Activated T-cell treated with anti-CD3 and anti-CD28 coated beads, Interleukin-2, amount 50 U/mL, for 24 hours (primary cell): ENCODE results near the gene ISYNA1.
A peak's percentile ranks its signal among the peaks of the same experiment; 100 is the strongest.

ENCODE experiments used
- DNase-seq: peaks from one replicate; pipeline ENCODE4 v3.0.0-alpha.2; 2020
- H3K27ac Mint-ChIP-seq: 2 replicates; pipeline ENCODE4 v1.8.0; 2020; ENCODE audit warnings: mild to moderate bottlenecking, mixed read lengths
- H3K27me3 Mint-ChIP-seq: 2 replicates; pipeline ENCODE4 v1.8.0; 2020; ENCODE audit warnings: mixed read lengths
- H3K36me3 Mint-ChIP-seq: 2 replicates; pipeline ENCODE4 v1.8.0; 2020; ENCODE audit warnings: low read depth, mixed read lengths
- H3K4me1 Mint-ChIP-seq: 2 replicates; pipeline ENCODE4 v1.8.0; 2020; ENCODE audit warnings: low read depth, mixed read lengths
- H3K4me3 Mint-ChIP-seq: 2 replicates; pipeline ENCODE4 v1.8.0; 2020; ENCODE audit warnings: mild to moderate bottlenecking, moderate library complexity, mixed read lengths
- H3K9me3 Mint-ChIP-seq: 2 replicates; pipeline ENCODE4 v1.8.0; 2020; ENCODE audit warnings: mixed read lengths

ISYNA1 gene

GRCh38 chr19:18474366-18474887, 36.5 kb upstream of the ISYNA1 start:
- Mint-ChIP-seq H3K36me3 (peaks cover 33% of the 10 kb centered on the region), H3K27me3 (no peaks in the 10 kb centered on the region), H3K4me1 (peaks cover 56% of the 10 kb centered on the region), H3K27ac (peak overlapping the region; percentile 60), H3K4me3 (no peak overlapping the region), H3K9me3 (no peaks in the 10 kb centered on the region)
- DNase-seq: no peak

- Mint-ChIP-seq H3K4me3 (no peak overlapping the region), H3K27ac (peak overlapping the region; percentile 60), H3K9me3 (no peaks in the 10 kb centered on the region), H3K36me3 (peaks cover 35% of the 10 kb centered on the region), H3K27me3 (no peaks in the 10 kb centered on the region), H3K4me1 (peaks cover 51% of the 10 kb centered on the region)
- no peak for DNase-seq
Measured at GRCh38 chr19:18473706-18474087, 35.8 kb upstream of the ISYNA1 start.

DNA sequence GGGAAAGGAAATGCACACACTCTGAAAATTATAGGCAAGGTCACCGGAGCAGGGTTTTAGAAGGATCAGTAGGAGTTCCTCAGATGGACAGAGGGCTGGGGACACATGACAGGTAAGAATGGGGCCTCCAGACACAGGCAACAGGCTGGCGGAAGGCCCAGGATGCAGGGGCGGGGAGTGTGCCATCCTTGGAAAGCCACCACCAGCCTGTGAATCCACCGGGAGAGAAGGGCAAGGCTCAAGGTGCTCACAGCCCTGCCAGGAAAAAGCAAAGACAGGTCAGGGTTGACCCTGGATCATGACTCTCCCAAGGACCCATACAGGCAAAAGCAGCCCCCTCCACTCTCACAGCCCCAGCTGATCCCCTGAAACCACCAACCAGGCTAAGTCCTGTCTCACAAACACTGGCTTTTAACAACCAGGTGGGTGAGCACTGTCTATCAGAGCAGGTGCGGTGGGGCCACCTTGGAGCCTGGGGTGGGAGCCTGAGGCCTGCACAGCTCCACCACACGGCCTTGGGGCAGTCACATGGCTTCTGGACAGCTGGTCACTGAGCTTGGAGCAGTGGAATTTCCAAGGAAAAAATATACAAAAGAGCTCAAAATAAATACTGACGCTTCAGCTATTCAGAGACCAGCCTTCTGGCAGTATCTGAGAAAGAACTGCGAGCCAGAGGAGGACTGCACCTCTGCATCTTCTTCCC, 35.2 kb upstream of the ISYNA1 start:
- peaks cover 49% of the 10 kb centered on the region for H3K4me1 Mint-ChIP-seq
- no peaks in the 10 kb centered on the region for H3K27me3 Mint-ChIP-seq

GRCh38 chr19:18470787-18471186, 32.9 kb upstream of the ISYNA1 start:
- Mint-ChIP-seq H3K27ac (no peak overlapping the region), H3K36me3 (peaks cover 35% of the 10 kb centered on the region), H3K4me3 (no peak overlapping the region), H3K27me3 (no peaks in the 10 kb centered on the region), H3K9me3 (no peaks in the 10 kb centered on the region), H3K4me1 (peaks cover 34% of the 10 kb centered on the region)
- no peak for DNase-seq

More for the DNA sequence above, 35.2 kb upstream of the ISYNA1 start:
- no peaks in the 10 kb centered on the region for H3K9me3 Mint-ChIP-seq
- H3K27ac Mint-ChIP-seq: peak overlapping the region; percentile 60
- DNase-seq: no peak
- peaks cover 35% of the 10 kb centered on the region for H3K36me3 Mint-ChIP-seq
- no peak overlapping the region for H3K4me3 Mint-ChIP-seq

DNA sequence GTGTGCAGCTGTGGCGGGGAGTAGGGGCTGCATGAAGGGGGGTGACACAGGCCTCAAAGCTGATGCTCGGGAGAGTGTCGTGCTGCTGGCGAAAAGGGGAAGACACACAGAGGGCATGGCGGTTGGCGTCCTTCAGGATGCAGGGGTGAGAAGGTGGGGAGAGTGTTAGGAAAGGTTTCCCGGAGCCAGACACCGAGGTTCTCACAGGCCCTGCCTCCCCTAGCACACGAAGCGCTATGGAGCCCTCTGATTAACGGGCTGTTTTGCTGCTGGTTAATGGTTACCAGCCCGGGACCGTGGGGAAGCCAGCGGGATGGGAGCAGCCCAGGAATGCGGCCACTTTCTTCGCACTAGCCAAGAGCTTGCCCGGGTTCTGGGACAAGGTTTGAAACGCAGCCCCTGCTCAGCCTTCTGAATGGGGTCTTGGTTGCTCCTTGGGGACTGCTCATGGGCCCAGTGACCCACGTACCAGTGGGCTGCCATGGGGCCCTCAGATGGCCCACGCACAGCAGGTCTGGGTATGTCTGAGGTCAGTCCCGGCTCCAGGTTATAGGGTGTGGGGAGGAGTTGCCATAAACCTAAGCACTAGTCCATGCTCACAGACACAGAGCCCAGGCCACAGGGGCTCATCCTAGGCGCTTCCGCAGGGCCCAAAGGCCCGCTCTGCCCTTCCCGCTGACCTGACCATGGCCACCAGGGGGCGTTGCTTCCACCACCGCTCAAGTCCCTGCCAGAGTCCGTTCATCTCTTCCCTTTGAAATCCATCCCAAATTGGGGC, 31.3 kb upstream of the ISYNA1 start:
- Mint-ChIP-seq H3K36me3 (peaks cover 46% of the 10 kb centered on the region), H3K9me3 (no peaks in the 10 kb centered on the region), H3K4me1 (peaks cover 20% of the 10 kb centered on the region), H3K27me3 (no peaks in the 10 kb centered on the region), H3K27ac (peak overlapping the region; percentile 63), H3K4me3 (no peak overlapping the region)
- DNase-seq: peak; percentile 76

GRCh38 chr19:18468517-18468916, 30.6 kb upstream of the ISYNA1 start:
- Mint-ChIP-seq H3K27ac (peak overlapping the region; percentile 86), H3K4me1 (peaks cover 16% of the 10 kb centered on the region), H3K27me3 (no peaks in the 10 kb centered on the region), H3K4me3 (no peak overlapping the region), H3K36me3 (peaks cover 51% of the 10 kb centered on the region), H3K9me3 (no peaks in the 10 kb centered on the region)
- DNase-seq: no peak

DNA sequence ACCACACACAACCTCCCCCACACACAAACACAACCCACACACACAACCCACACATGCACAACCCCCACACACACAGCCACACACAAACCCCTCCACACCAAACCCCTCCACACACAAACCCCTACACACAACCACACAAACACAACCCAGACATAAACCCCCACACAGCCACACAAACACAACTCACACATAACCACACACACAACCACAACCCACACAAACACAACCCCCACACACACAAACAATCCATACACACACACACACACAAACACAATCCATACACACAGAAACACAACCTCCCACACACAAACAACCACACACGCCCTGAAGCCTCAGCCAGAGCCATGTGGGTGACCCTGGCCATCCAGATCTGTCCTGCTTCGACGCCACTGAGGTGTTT, 30.0 kb upstream of the ISYNA1 start:
- no peaks in the 10 kb centered on the region for H3K27me3 Mint-ChIP-seq
- DNase-seq: no peak
- peak overlapping the region; percentile 86 for H3K27ac Mint-ChIP-seq
- no peaks in the 10 kb centered on the region for H3K9me3 Mint-ChIP-seq
- peaks cover 16% of the 10 kb centered on the region for H3K4me1 Mint-ChIP-seq
- H3K4me3 Mint-ChIP-seq: no peak overlapping the region
- H3K36me3 Mint-ChIP-seq: peaks cover 51% of the 10 kb centered on the region

- Mint-ChIP-seq H3K27me3 (no peaks in the 10 kb centered on the region), H3K36me3 (peaks cover 50% of the 10 kb centered on the region), H3K27ac (no peak overlapping the region), H3K4me3 (no peak overlapping the region), H3K4me1 (peaks cover 16% of the 10 kb centered on the region), H3K9me3 (no peaks in the 10 kb centered on the region)
- DNase-seq: no peak
Measured at GRCh38 chr19:18466354-18466753, 28.4 kb upstream of the ISYNA1 start.

DNA sequence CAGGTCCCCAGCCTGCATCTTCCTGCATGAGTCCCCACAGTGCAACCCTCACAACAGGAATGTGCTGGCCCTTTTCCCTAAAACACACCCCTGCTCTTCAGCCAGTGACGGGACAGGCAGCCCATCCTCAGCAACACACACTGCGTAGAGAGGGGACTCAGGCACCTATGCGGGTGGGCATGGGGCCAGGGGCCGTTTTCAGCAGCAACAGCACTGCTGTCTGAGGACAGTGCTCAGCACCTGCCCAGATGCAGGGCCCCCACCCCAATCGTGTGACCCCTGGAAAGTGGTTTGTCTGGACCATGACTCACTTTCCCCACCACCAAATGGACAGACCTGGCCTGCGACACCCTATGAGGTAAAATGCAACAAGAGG, 28.0 kb upstream of the ISYNA1 start:
- peaks cover 50% of the 10 kb centered on the region for H3K36me3 Mint-ChIP-seq
- no peak overlapping the region for H3K4me3 Mint-ChIP-seq

DNA sequence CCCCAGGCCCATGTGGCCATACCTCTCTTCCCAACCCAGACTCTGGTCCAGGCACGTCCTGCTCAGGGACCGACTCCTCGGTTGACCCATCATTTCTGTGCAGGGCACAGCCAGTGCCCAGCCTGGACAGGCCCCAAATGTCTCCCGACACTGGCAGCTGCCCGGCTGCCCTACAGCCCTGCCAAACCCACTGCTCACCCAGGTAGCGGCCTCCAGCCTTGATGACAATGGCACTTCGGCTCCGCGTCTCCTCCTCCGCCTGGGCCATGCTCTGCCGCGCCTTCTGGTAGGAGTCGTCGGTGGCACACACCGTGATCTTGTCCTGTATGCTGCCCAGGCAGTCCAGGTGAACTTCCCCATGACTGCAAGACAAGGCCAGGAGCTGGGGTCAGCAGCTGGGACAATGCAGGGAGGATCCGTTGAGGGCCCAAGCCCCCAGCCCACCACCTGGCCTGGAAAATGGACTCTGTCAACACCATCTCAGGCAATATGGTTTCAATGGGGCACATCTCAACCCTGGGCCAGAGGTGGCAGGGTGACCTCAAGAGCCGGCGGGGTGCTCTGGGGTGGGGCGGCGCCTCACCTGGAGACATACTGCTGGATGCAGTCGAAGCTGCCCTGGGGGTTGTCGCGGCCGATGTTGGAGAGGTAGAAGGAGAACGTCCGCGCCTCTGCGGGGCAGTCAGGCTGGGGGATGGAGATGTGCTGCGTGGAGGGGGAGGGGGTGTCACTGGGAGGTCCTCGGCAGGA, 27.5 kb upstream of the ISYNA1 start:
- Mint-ChIP-seq H3K4me3 (no peak overlapping the region), H3K27ac (no peak overlapping the region), H3K9me3 (no peaks in the 10 kb centered on the region), H3K4me1 (peaks cover 16% of the 10 kb centered on the region), H3K36me3 (peaks cover 50% of the 10 kb centered on the region), H3K27me3 (no peaks in the 10 kb centered on the region)
- no peak for DNase-seq

More for the DNA sequence above, 28.0 kb upstream of the ISYNA1 start:
- H3K27me3 Mint-ChIP-seq: no peaks in the 10 kb centered on the region
- H3K4me1 Mint-ChIP-seq: peaks cover 16% of the 10 kb centered on the region
- no peak for DNase-seq
- no peak overlapping the region for H3K27ac Mint-ChIP-seq
- H3K9me3 Mint-ChIP-seq: no peaks in the 10 kb centered on the region

GRCh38 chr19:18464646-18465045, 26.7 kb upstream of the ISYNA1 start:
- Mint-ChIP-seq H3K27ac (peak overlapping the region; percentile 73), H3K36me3 (peaks cover 53% of the 10 kb centered on the region), H3K9me3 (no peaks in the 10 kb centered on the region), H3K4me3 (no peak overlapping the region), H3K4me1 (peaks cover 15% of the 10 kb centered on the region), H3K27me3 (no peaks in the 10 kb centered on the region)
- no peak for DNase-seq

- Mint-ChIP-seq H3K9me3 (no peaks in the 10 kb centered on the region), H3K27ac (peak overlapping the region; percentile 61), H3K4me3 (no peak overlapping the region), H3K4me1 (peaks cover 2% of the 10 kb centered on the region), H3K27me3 (no peaks in the 10 kb centered on the region), H3K36me3 (peaks cover 76% of the 10 kb centered on the region)
- no peak for DNase-seq
Measured at GRCh38 chr19:18461471-18461870, 23.5 kb upstream of the ISYNA1 start.

- Mint-ChIP-seq H3K4me3 (no peak overlapping the region), H3K9me3 (no peaks in the 10 kb centered on the region), H3K27ac (no peak overlapping the region), H3K36me3 (peaks cover 81% of the 10 kb centered on the region), H3K4me1 (peaks cover 2% of the 10 kb centered on the region), H3K27me3 (no peaks in the 10 kb centered on the region)
- DNase-seq: no peak
Measured at GRCh38 chr19:18460900-18461299, 23.0 kb upstream of the ISYNA1 start.

DNA sequence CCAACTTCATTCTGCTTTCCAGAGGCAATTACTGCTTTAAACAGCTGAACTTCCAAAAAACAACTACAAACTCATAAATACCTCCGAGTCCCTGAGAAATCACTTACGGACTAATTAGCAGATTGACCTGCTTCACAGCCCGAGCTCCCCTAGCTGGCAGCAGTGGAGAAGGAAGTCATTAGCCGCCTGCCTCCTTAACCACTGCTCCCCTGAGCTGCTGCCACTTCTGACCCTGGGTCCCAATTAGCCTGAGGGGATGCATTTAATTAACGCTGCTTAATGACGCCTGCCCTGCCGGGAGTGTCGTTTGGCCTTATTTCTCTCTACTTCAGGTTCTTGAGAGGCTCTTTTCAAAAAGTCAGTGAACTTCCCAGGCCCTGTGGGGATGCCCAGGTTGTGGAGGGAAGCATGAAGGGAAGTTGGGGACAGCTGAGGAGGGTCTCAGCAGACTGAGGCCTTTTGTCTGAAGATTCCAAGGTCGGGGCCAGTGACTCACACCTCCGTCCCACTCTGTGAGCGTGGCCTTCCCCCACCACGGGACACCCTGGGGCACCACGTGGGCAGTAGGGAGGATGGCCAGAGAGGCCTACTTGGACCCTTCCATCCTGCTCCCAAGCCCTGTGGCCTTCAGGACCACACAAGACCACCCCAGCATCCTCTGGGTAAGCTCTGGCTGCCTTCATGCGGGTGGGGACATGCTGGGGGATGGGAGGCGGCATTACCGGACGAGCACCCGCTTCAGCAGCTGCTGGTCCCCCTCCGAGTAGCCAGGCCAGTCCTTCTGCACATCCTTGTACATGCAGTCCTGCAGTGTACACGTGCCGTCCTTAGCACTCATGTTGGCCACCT, 19.8 kb upstream of the ISYNA1 start:
- Mint-ChIP-seq H3K4me3 (no peak overlapping the region), H3K9me3 (no peaks in the 10 kb centered on the region), H3K27me3 (no peaks in the 10 kb centered on the region), H3K36me3 (peaks cover 74% of the 10 kb centered on the region), H3K4me1 (peaks cover 2% of the 10 kb centered on the region), H3K27ac (peak overlapping the region; percentile 19)
- DNase-seq: no peak
